G401 (cell line): ENCODE data around the gene PTPRM. TPM values are rescaled to one million over a fixed set of nuclear protein-coding genes. Genes with fewer than 3 reads are reported as not detected.

Experiments used
- DNase-seq: peaks from one replicate; pipeline ENCODE4 v3.0.0-alpha.2; 2015; ENCODE audit warnings: low spot score
- in situ Hi-C: cut with HindIII; loops from 2 replicates; pipeline ENCODE4 v1.10.0; 2016; ENCODE audit warnings: low sequenced_read_pairs, mixed read lengths
- total RNA-seq: library from RNA; depleted of rRNA; stranded (reverse); fragments of >200 nt; shearing (Covaris generic); gene quantifications from 2 replicates; pipeline ENCODE4 v1.2.3, GENCODE V29; 2014

PTPRM gene
- total RNA-seq, 1 experiment from 2014 or later = not detected

DNA sequence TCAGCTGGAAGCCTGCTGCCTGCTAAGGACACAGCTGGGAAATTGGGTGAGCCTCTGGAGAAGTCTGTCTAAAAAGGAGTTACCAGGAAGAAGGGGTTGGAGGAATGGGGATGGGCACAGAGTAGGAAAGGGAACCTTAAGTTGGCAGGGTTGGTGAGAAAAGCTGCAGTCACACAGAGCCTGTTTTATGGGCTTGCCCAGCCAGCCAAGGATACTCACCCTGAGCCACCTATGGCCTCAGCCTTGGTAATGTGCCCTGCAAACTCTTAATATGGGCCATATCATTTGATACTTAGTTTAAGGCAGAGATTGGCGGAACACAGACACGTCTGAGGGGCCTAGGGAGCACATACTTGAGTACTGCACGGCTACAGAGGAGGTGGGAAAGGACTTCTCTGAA lies 623.9 kb downstream of the PTPRM start:
- in situ Hi-C loops = no loop called here
- no peak for DNase-seq

- in situ Hi-C loops = no loop called here
- DNase-seq = no peak
Observed at GRCh38 chr18:8194431-8194830, 627.3 kb downstream of the PTPRM start.

DNA sequence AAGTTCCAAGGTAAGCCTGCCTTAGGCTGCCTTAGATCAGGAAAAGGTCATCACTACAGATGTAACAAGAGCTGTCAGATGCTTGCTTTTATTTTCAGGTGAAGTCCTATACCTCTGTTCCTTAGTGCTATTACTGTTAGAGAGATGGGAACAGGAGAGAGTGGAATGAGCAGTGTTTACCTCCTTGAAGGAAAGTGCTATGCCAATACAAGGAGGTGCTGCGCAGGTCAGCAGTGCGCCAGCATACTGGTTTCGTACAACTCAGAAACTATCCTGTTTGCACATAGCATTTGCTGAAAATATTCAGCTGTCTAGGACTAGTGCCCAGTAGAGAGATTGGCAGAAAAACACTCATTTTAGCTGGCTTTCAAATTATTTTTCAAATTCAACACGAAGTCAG lies 629.1 kb downstream of the PTPRM start:
- no peak for DNase-seq
- in situ Hi-C loops = no loop called here

GRCh38 chr18:8197499-8197898 lies 630.4 kb downstream of the PTPRM start:
- DNase-seq = no peak
- in situ Hi-C loops = no loop called here

GRCh38 chr18:8207996-8208395 lies 640.9 kb downstream of the PTPRM start:
- in situ Hi-C loops = no loop called here
- DNase-seq = no peak

DNA sequence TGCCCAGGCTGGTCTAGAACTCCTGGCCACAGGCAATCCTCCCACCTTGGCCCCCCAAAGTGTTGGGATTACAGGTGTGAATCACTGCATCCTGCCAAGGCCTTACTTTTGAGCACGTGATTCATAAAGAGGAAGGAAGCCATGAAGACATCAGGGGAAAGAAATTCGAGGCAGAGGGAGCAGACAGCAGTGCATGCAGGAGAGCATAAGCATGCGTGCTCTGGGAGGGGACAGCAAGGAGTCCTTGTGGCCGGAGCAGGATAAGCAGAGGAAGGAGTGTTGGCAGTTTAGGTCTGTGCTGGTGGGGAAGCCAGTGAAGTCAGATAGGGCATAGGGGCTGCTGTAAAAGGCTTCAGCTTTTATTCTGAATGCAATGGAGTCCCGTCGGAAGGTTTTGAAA lies 641.6 kb downstream of the PTPRM start:
- no peak for DNase-seq
- in situ Hi-C loops = no loop called here

- DNase-seq = no peak
- in situ Hi-C loops = no loop called here
Observed at GRCh38 chr18:8212896-8213780, 646.0 kb downstream of the PTPRM start.

DNA sequence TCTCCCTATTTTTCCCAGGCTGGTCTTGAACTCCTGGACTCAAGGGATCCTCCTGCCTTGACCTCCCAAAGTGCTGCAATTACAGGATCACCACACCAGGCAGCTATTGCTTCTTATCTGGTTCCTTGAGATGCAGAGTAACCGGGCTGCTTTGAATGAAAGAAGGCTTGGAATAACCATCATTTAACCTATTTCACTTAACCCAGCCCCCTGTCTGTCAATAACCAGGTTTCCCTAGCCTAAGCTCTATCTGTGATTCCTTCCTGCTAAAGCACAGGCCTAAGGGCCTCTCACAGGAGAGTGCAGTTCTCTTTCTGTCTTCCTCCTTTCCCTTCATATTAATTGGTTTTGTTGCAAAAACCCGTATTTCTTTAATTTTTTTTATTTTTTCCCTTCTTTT lies 648.6 kb downstream of the PTPRM start:
- DNase-seq = no peak
- in situ Hi-C loops = no loop called here

GRCh38 chr18:8217051-8217564 lies 650.0 kb downstream of the PTPRM start:
- no peak for DNase-seq
- in situ Hi-C loops = no loop called here

DNA sequence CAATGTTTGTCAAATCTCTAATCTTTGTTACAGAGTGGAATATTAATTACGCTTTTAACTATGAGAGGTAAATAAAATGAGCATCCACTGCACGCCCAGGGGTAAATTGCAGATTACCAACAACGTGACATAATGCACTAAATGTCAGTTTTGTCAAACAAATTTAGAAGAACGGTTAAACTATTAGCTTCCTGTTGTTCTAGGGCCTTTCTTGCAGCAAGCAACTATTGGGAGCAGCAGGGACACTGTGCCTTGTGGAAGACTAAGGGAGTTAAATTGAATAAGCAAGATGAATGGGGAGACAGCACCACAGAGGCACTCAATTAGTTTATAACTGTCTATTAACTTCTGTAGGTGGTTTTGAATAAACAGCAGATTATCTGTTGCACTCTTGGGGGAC lies 651.1 kb downstream of the PTPRM start:
- in situ Hi-C loops = no loop called here

GRCh38 chr18:8221452-8221851 lies 654.3 kb downstream of the PTPRM start:
- in situ Hi-C loops = no loop called here
- DNase-seq = no peak

More for the DNA sequence above, 651.1 kb downstream of the PTPRM start:
- DNase-seq = no peak

GRCh38 chr18:8224576-8224975 lies 657.5 kb downstream of the PTPRM start:
- no peak for DNase-seq
- in situ Hi-C loops = no loop called here

- DNase-seq = no peak
- in situ Hi-C loops = no loop called here
Observed at GRCh38 chr18:8229040-8229439, 661.9 kb downstream of the PTPRM start.

DNA sequence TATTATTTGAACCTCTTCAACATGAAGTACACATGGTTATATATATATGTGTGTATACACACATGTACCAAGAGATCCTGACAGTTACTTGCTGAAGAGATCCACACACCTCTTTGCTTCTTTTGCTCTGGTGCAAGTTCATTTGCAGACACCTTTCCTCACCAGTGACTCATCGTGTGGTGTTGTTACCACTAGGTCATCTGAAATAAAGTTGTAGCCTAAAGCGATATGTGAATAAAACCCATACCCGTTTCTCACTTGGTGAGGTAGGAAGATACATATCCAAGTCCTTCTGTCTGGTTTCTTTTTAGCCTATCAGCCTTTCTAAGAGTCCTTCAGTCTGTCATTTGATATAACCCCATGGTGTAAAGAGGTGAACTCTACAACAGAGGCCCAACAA lies 662.7 kb downstream of the PTPRM start:
- in situ Hi-C loops = no loop called here
- DNase-seq = no peak

GRCh38 chr18:8231316-8231715 lies 664.2 kb downstream of the PTPRM start:
- DNase-seq = no peak
- in situ Hi-C loops = no loop called here

DNA sequence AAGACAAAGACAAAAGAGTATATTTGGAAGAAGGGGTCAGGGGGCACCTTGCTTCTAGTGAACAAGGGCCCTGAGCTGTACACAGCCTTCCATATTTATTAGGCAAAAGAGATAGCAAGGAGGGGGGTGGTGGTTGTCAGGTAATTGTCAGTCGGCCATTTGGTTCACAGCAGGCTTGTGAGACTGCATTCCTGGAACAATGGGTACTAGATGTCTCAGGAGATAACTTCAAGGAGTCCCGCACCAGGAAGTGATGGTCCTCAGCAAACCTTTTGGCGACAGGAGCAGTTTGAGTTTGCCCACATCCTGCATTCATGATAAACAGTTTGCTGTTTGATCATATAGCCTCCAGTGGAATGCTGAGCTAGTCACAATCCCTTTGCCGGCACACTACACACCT lies 665.7 kb downstream of the PTPRM start:
- no peak for DNase-seq
- in situ Hi-C loops = no loop called here

DNA sequence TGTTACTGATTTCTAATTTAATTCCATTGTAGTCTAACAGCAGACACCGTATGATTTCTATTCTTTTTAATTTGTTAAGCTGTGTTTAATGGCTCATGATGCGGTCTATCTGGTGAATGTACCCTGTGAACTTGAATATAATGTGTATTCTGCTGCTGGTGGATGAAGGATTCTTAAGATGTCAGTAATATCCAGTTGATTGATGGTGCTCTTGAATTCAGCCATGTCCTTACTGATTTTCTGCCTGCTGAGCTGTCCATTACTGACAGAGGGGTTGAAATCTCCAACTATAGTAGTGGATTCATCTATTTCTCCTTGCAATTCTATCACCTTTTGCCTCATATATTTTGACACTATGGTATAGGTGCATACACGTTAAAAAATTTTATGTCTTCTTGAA lies 668.8 kb downstream of the PTPRM start:
- DNase-seq = no peak
- in situ Hi-C loops = no loop called here

GRCh38 chr18:8238507-8238906 lies 671.4 kb downstream of the PTPRM start:
- in situ Hi-C loops = no loop called here

GRCh38 chr18:8241731-8242130 lies 674.6 kb downstream of the PTPRM start:
- in situ Hi-C loops = no loop called here
- DNase-seq = no peak

More at GRCh38 chr18:8238507-8238906, 671.4 kb downstream of the PTPRM start:
- DNase-seq = no peak

DNA sequence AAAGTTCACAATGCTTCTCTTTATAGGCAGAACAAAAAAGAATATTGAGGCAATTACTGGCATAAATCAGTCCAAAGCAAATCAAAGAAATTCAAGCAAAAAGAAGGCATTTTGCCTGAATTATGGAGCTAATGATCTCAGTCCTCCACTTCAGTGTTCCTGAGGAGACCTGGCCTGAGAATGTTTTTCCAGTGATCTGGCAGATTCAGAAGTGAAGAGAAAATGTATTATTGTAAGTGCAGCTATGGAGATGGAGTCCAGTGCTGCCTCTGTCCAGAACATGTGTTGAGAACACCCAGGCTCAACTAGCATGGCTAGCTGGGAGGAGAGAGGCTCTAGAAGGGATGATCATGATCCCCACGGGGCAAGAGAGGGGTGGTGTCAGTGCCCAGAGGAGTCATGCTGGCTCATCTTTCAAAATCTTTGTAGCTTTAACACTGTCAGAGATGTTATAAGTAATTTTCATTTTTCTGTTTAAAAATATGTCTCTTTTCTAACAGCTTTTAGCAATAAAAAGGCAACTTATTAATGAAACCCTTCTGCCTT lies 675.1 kb downstream of the PTPRM start:
- no peak for DNase-seq
- in situ Hi-C loops = no loop called here

GRCh38 chr18:8247700-8248099 lies 680.6 kb downstream of the PTPRM start:
- in situ Hi-C loops = no loop called here
- DNase-seq = no peak
